HL-60 (cell line): Measurements from ENCODE around the gene GANAB.

Experiments used
- CTCF ChIP-seq: IDR thresholded peaks from one replicate; pipeline ENCODE4 v1.5.1; 2011; ENCODE audit warnings: low read length, control low read depth, inconsistent platforms; ENCODE audit not compliant: insufficient read depth
- SPI1 ChIP-seq: IDR thresholded peaks from 2 replicates; pipeline ENCODE4 v1.6.1; 2012; ENCODE audit warnings: low read depth, mild to moderate bottlenecking, borderline replicate concordance

- TF ChIP-seq CTCF = no peak
- TF ChIP-seq SPI1 = no peak
These were observed 6.0 kb upstream of the GANAB start for GRCh38 chr11:62652161-62653006.
